K562 (cell line): ENCODE data around the gene VIPR1. TPM values are rescaled to one million over a fixed set of nuclear protein-coding genes. Genes with fewer than 3 reads are reported as not detected.

Experiments used
- CBX3 ChIP-seq, 2 experiments: IDR thresholded peaks; 1 replicate in 1 of 2; 2 replicates in 1 of 2; pipeline ENCODE4 v1.6.1; 2012; ENCODE audit warnings: inconsistent platforms in 2 of 2, low read length in 2 of 2, borderline replicate concordance in 1 of 2, control low read depth in 1 of 2
- E2F1 ChIP-seq: sonication (generic); formaldehyde crosslinking; IDR thresholded peaks from 2 replicates; pipeline ENCODE4 v1.8.1; 2023; ENCODE audit warnings: mild to moderate bottlenecking, missing genetic modification reagents, moderate library complexity
- EGR1 ChIP-seq: fragments of 450-650 bp; conservative IDR thresholded peaks from 2 replicates; pipeline ENCODE4 v1.6.1; 2017; ENCODE audit warnings: mild to moderate bottlenecking
- FOXJ2 ChIP-seq: fragments of 200-800 bp; sonication (Bioruptor generic); IDR thresholded peaks from 2 replicates; pipeline ENCODE4 v1.6.1; 2016; ENCODE audit warnings: missing genetic modification characterization, missing compliant biosample characterization
- KAT8 ChIP-seq: fragments of 450-650 bp; IDR thresholded peaks from 2 replicates; pipeline ENCODE4 v1.6.1; 2016; ENCODE audit warnings: low read depth, mild to moderate bottlenecking
- KLF16 ChIP-seq: IDR thresholded peaks from 2 replicates; pipeline ENCODE4 v1.6.1; 2016; ENCODE audit warnings: antibody characterized with exemption
- MEF2A ChIP-seq: IDR thresholded peaks from 2 replicates; pipeline ENCODE4 v1.6.1; 2011; ENCODE audit warnings: low read depth, mild to moderate bottlenecking, low read length, moderate library complexity; ENCODE audit not compliant: control insufficient read depth
- MGA ChIP-seq: fragments of 450-650 bp; IDR thresholded peaks from 2 replicates; pipeline ENCODE4 v1.6.1; 2016; ENCODE audit warnings: mild to moderate bottlenecking, moderate library complexity
- MTA1 ChIP-seq: fragments of 450-650 bp; IDR thresholded peaks from 2 replicates; pipeline ENCODE4 v1.6.1; 2017; ENCODE audit warnings: borderline replicate concordance
- NFXL1 ChIP-seq: fragments of 450-650 bp; formaldehyde crosslinking; IDR thresholded peaks from 2 replicates; pipeline ENCODE4 v1.4.0; 2021; ENCODE audit warnings: mild to moderate bottlenecking
- RFX1 ChIP-seq: fragments of 450-650 bp; IDR thresholded peaks from 2 replicates; pipeline ENCODE4 v1.6.1; 2016; ENCODE audit warnings: mild to moderate bottlenecking, moderate library complexity
- SREBF1 ChIP-seq: fragments of 150-350 bp; IDR thresholded peaks from 2 replicates; pipeline ENCODE4 v1.6.1; 2014; ENCODE audit warnings: antibody characterized with exemption, low read depth, low read length, borderline replicate concordance
- ZNF639 ChIP-seq, 2 experiments: fragments of 200-800 bp in 1 of 2; sonication (Bioruptor generic) in 1 of 2; sonication (generic) in 1 of 2; formaldehyde crosslinking in 1 of 2; IDR thresholded peaks in 1 of 2; conservative IDR thresholded peaks in 1 of 2; 2 replicates each; pipeline versions ENCODE4 v1.5.0 to v1.6.1; 2016 to 2020; ENCODE audit warnings: missing compliant biosample characterization in 1 of 2, missing genetic modification characterization in 1 of 2, missing genetic modification reagents in 1 of 2
- polyA plus RNA-seq, 8 experiments: library from polyadenylated mRNA; depleted of rRNA in 4 of 8; stranded (reverse) in 5 of 8; unstranded in 3 of 8; fragments of >200 nt; fragmentation: Nextera tagmentation in 2 of 8; fragmentation: Illumina TruSeq in 1 of 8; extraction: Ambion mirVana in 2 of 8; extraction: Trizol in 1 of 8; gene quantifications; 2 replicates each; pipeline versions ENCODE4 v1.2.1 to v1.2.3, GENCODE V29; 2011 to 2014; ENCODE audit warnings: inconsistent platforms in 1 of 8, missing spikeins in 1 of 8
- total RNA-seq, 7 experiments: library from RNA; depleted of rRNA in 6 of 7; stranded (reverse); fragments of >200 nt in 6 of 7; fragmentation: Illumina TruSeq in 2 of 7; extraction: Trizol in 2 of 7; gene quantifications; 2 replicates each; pipeline versions ENCODE4 v1.2.1 to v1.2.3, GENCODE V29; 2011 to 2021; ENCODE audit warnings: low replicate concordance in 1 of 7

Gene VIPR1
- total and polyA plus RNA-seq, 9 of the 15 experiments (the other 6 are each of a cell fraction or from before 2014, with no cell fraction given): 0.04 to 0.38 (median 0.12) TPM; not detected in 3

- peak; percentile 96 for TF ChIP-seq RFX1
- no peak for TF ChIP-seq KAT8
- peak in 1 of 2 experiments; percentile 73; a peak in 2 of 4 replicates for TF ChIP-seq ZNF639 (CRISPR knock-in tag; conservative IDR thresholded peaks at IDR 0.05 in 1 of 2, IDR thresholded peaks at IDR 0.05 in 1 of 2)
- peak; percentile 96 for TF ChIP-seq E2F1
- TF ChIP-seq FOXJ2 (tag): 0 out of 2 replicates have a peak, but pooled peaks have one; percentile 27
- no peak for TF ChIP-seq MEF2A
- TF ChIP-seq SREBF1: no peak
- peak; percentile 93 for TF ChIP-seq MGA
- TF ChIP-seq EGR1: peak; percentile 77
- TF ChIP-seq NFXL1 (CRISPR knock-in tag): no peak
- TF ChIP-seq KLF16: peak; percentile 87
- TF ChIP-seq MTA1: no peak
- TF ChIP-seq CBX3 (IDR thresholded peaks at IDR 0.05; ENCODE audit: borderline replicate concordance in 1 of 2, low read length in 2 of 2): 0 out of 3 replicates have a peak, but pooled peaks of 1 of the 2 experiments have one; percentile 19
These were observed 79.4 kb downstream of the VIPR1 start, which contains the start of gene SEC22C (continued) for GRCh38 chr3:42581709-42582473.
